ENCODE data around the gene ANO4.

ANO4 gene

GRCh38 chr12:101068836-101069235 lies 274.3 kb downstream of the ANO4 start:
- no peak for ATAC-seq
- TF ChIP-seq RARB (CRISPR knock-in tag; IDR thresholded peaks at IDR 0.05): no peak
- no peak for TF ChIP-seq OSR1 (CRISPR knock-in tag; IDR thresholded peaks at IDR 0.05)
- no peak for TF ChIP-seq TCF4 (CRISPR knock-in tag; IDR thresholded peaks at IDR 0.05; ENCODE audit: borderline replicate concordance)
- TF ChIP-seq PATZ1 (CRISPR knock-in tag; IDR thresholded peaks at IDR 0.05; ENCODE audit: borderline replicate concordance): no peak
- TF ChIP-seq ZNF8 (CRISPR knock-in tag; IDR thresholded peaks at IDR 0.05): no peak
- TF ChIP-seq ZNF70 (CRISPR knock-in tag; IDR thresholded peaks at IDR 0.05): no peak
- TF ChIP-seq CSDC2 (CRISPR knock-in tag; IDR thresholded peaks at IDR 0.05): no peak
- TF ChIP-seq ZNF565 (CRISPR knock-in tag; conservative IDR thresholded peaks at IDR 0.05; ENCODE audit: low read depth): no peak
- no peak for TF ChIP-seq ARNTL (CRISPR knock-in tag; IDR thresholded peaks at IDR 0.05; ENCODE audit: borderline replicate concordance, low read depth)
- no peak for TF ChIP-seq ESRRG (CRISPR knock-in tag; IDR thresholded peaks at IDR 0.05)
- no peak for TF ChIP-seq TOX (CRISPR knock-in tag; IDR thresholded peaks at IDR 0.05; ENCODE audit: borderline replicate concordance)
- TF ChIP-seq, protein P1, sequence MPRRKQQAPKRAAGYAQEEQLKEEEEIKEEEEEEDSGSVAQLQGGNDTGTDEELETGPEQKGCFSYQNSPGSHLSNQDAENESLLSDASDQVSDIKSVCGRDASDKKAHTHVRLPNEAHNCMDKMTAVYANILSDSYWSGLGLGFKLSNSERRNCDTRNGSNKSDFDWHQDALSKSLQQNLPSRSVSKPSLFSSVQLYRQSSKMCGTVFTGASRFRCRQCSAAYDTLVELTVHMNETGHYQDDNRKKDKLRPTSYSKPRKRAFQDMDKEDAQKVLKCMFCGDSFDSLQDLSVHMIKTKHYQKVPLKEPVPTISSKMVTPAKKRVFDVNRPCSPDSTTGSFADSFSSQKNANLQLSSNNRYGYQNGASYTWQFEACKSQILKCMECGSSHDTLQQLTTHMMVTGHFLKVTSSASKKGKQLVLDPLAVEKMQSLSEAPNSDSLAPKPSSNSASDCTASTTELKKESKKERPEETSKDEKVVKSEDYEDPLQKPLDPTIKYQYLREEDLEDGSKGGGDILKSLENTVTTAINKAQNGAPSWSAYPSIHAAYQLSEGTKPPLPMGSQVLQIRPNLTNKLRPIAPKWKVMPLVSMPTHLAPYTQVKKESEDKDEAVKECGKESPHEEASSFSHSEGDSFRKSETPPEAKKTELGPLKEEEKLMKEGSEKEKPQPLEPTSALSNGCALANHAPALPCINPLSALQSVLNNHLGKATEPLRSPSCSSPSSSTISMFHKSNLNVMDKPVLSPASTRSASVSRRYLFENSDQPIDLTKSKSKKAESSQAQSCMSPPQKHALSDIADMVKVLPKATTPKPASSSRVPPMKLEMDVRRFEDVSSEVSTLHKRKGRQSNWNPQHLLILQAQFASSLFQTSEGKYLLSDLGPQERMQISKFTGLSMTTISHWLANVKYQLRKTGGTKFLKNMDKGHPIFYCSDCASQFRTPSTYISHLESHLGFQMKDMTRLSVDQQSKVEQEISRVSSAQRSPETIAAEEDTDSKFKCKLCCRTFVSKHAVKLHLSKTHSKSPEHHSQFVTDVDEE (CRISPR knock-in tag; IDR thresholded peaks at IDR 0.05): no peak
- TF ChIP-seq SNAI2 (CRISPR knock-in tag; IDR thresholded peaks at IDR 0.05): no peak
- TF ChIP-seq ZFP30 (CRISPR knock-in tag; IDR thresholded peaks at IDR 0.05): no peak

DNA sequence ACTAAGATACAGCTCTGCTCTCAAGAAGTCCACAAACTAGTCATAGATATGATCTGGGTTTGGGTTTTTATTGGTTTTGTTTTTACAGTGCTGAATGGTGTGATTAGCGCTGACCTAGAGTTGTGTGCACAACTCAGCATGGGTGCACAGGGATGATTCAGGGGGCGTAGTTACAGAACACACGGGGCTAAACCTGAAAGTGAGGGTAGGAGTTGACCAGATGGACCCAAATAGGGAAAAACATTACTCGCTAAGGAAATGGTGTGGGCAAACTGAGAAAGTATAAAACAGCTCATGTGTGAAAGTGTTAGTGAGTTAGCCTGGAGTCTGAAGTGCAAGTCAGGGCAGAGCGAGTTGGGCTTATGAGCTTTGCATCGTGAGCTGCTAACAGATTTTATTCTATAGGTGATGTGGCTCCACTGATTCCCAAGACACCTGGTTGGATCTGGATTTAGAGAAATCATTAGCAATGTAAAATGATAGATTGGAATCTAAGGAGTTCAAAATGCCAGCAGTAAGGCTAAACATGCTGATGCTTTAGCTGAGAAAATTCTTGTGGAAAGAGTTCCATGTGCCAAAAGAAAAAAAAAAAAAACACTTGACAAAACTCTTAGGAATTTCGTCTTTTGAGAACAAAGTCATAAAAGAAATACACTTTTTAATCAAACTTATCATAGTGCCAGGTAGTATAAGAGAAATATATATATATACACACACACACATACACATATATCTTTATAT lies 280.5 kb downstream of the ANO4 start:
- no peak for ATAC-seq
- TF ChIP-seq ZNF8 (CRISPR knock-in tag; IDR thresholded peaks at IDR 0.05): no peak
- TF ChIP-seq, protein P2, sequence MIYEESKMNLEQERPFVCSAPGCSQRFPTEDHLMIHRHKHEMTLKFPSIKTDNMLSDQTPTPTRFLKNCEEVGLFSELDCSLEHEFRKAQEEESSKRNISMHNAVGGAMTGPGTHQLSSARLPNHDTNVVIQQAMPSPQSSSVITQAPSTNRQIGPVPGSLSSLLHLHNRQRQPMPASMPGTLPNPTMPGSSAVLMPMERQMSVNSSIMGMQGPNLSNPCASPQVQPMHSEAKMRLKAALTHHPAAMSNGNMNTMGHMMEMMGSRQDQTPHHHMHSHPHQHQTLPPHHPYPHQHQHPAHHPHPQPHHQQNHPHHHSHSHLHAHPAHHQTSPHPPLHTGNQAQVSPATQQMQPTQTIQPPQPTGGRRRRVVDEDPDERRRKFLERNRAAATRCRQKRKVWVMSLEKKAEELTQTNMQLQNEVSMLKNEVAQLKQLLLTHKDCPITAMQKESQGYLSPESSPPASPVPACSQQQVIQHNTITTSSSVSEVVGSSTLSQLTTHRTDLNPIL (CRISPR knock-in tag; IDR thresholded peaks at IDR 0.05; ENCODE audit: low read depth): no peak
- TF ChIP-seq OSR1 (CRISPR knock-in tag; IDR thresholded peaks at IDR 0.05): no peak

GRCh38 chr12:101076921-101077320 lies 282.3 kb downstream of the ANO4 start:
- no peak for TF ChIP-seq ARNTL (CRISPR knock-in tag; IDR thresholded peaks at IDR 0.05; ENCODE audit: borderline replicate concordance, low read depth)
- no peak for TF ChIP-seq ZC3H10 (CRISPR knock-in tag; IDR thresholded peaks at IDR 0.05)
- TF ChIP-seq GLIS3 (CRISPR knock-in tag; IDR thresholded peaks at IDR 0.05): no peak
- no peak for TF ChIP-seq POU6F1 (CRISPR knock-in tag; IDR thresholded peaks at IDR 0.05; ENCODE audit: borderline replicate concordance, low read depth)
- TF ChIP-seq, protein P2 (CRISPR knock-in tag; IDR thresholded peaks at IDR 0.05; ENCODE audit: low read depth): no peak
- no peak for TF ChIP-seq PPARA (CRISPR knock-in tag; IDR thresholded peaks at IDR 0.05; ENCODE audit: borderline replicate concordance)
- TF ChIP-seq, protein P1 (CRISPR knock-in tag; IDR thresholded peaks at IDR 0.05): no peak
- TF ChIP-seq CSDC2 (CRISPR knock-in tag; IDR thresholded peaks at IDR 0.05): no peak
- TF ChIP-seq ESRRG (CRISPR knock-in tag; IDR thresholded peaks at IDR 0.05): no peak
- TF ChIP-seq, protein P3, sequence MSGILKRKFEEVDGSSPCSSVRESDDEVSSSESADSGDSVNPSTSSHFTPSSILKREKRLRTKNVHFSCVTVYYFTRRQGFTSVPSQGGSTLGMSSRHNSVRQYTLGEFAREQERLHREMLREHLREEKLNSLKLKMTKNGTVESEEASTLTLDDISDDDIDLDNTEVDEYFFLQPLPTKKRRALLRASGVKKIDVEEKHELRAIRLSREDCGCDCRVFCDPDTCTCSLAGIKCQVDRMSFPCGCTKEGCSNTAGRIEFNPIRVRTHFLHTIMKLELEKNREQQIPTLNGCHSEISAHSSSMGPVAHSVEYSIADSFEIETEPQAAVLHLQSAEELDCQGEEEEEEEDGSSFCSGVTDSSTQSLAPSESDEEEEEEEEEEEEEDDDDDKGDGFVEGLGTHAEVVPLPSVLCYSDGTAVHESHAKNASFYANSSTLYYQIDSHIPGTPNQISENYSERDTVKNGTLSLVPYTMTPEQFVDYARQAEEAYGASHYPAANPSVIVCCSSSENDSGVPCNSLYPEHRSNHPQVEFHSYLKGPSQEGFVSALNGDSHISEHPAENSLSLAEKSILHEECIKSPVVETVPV (CRISPR knock-in tag; IDR thresholded peaks at IDR 0.05): no peak
- TF ChIP-seq ZNF70 (CRISPR knock-in tag; IDR thresholded peaks at IDR 0.05): no peak
- no peak for TF ChIP-seq RARB (CRISPR knock-in tag; IDR thresholded peaks at IDR 0.05)
- TF ChIP-seq OSR1 (CRISPR knock-in tag; IDR thresholded peaks at IDR 0.05): no peak
- no peak for TF ChIP-seq TCF4 (CRISPR knock-in tag; IDR thresholded peaks at IDR 0.05; ENCODE audit: borderline replicate concordance)
- TF ChIP-seq ZFP30 (CRISPR knock-in tag; IDR thresholded peaks at IDR 0.05): no peak
- no peak for TF ChIP-seq ZNF8 (CRISPR knock-in tag; IDR thresholded peaks at IDR 0.05)
- peak; percentile 72 for ATAC-seq
